ENCODE results near the gene C6orf136.

Gene C6orf136

GRCh38 chr6:30682143-30683117 lies 35.5 kb downstream of the C6orf136 start:
- H3K9ac ChIP-seq (ENCODE audit: insufficient read length, low read depth) = peak overlapping the region; percentile 70
- no peaks in the 10 kb centered on the region for H3K27me3 ChIP-seq (ENCODE audit: insufficient read depth, insufficient read length)
- no peak overlapping the region for H3K4me3 ChIP-seq (ENCODE audit: insufficient read length, low read depth)
- H3K9me3 ChIP-seq (ENCODE audit: insufficient read depth, low read length) = no peaks in the 10 kb centered on the region
- TF ChIP-seq SUZ12 (IDR thresholded peaks at IDR 0.05; ENCODE audit: extremely low read depth, insufficient read depth, insufficient read length) (no peak), ZNF274 (IDR thresholded peaks at IDR 0.05; ENCODE audit: low read depth, low read length) (no peak), YY1 (IDR thresholded peaks at IDR 0.05; ENCODE audit: insufficient read depth, insufficient read length) (no peak)
- DNase-seq (ENCODE audit: low read depth, low spot score) = no peak
- H3K4me1 ChIP-seq (ENCODE audit: insufficient read depth, insufficient read length) = peaks cover 12% of the 10 kb centered on the region
- peaks cover 40% of the 10 kb centered on the region for H3K36me3 ChIP-seq (ENCODE audit: insufficient read depth, insufficient read length, low read length)

- Histone ChIP-seq H3K9me3 (ENCODE audit: insufficient read depth, low read length) (no peaks in the 10 kb centered on the region), H3K4me3 (ENCODE audit: insufficient read length, low read depth) (peak overlapping the region; percentile 24), H3K27me3 (ENCODE audit: insufficient read depth, insufficient read length) (no peaks in the 10 kb centered on the region), H3K9ac (ENCODE audit: insufficient read length, low read depth) (peak overlapping the region; percentile 70), H3K4me1 (ENCODE audit: insufficient read depth, insufficient read length) (peaks cover 14% of the 10 kb centered on the region), H3K36me3 (ENCODE audit: insufficient read depth, insufficient read length, low read length) (peaks cover 33% of the 10 kb centered on the region)
- no peak for DNase-seq (ENCODE audit: low read depth, low spot score)
- TF ChIP-seq YY1 (IDR thresholded peaks at IDR 0.05; ENCODE audit: insufficient read depth, insufficient read length) (no peak), ZNF274 (IDR thresholded peaks at IDR 0.05; ENCODE audit: low read depth, low read length) (no peak), SUZ12 (IDR thresholded peaks at IDR 0.05; ENCODE audit: extremely low read depth, insufficient read depth, insufficient read length) (no peak)
These were observed 36.4 kb downstream of the C6orf136 start for GRCh38 chr6:30683183-30683979.

- no peaks in the 10 kb centered on the region for H3K27me3 ChIP-seq (ENCODE audit: insufficient read depth, insufficient read length)
- no peak for DNase-seq (ENCODE audit: low read depth, low spot score)
- peak overlapping the region; percentile 11 for H3K4me3 ChIP-seq (ENCODE audit: insufficient read length, low read depth)
- peaks cover 14% of the 10 kb centered on the region for H3K4me1 ChIP-seq (ENCODE audit: insufficient read depth, insufficient read length)
- peaks cover 33% of the 10 kb centered on the region for H3K36me3 ChIP-seq (ENCODE audit: insufficient read depth, insufficient read length, low read length)
- H3K9ac ChIP-seq (ENCODE audit: insufficient read length, low read depth) = peak overlapping the region; percentile 29
- TF ChIP-seq ZNF274 (IDR thresholded peaks at IDR 0.05; ENCODE audit: low read depth, low read length) (no peak), YY1 (IDR thresholded peaks at IDR 0.05; ENCODE audit: insufficient read depth, insufficient read length) (no peak), SUZ12 (IDR thresholded peaks at IDR 0.05; ENCODE audit: extremely low read depth, insufficient read depth, insufficient read length) (no peak)
- no peaks in the 10 kb centered on the region for H3K9me3 ChIP-seq (ENCODE audit: insufficient read depth, low read length)
These were observed 37.0 kb downstream of the C6orf136 start for GRCh38 chr6:30683980-30684338.

- no peak for TF ChIP-seq SUZ12 (IDR thresholded peaks at IDR 0.05; ENCODE audit: extremely low read depth, insufficient read depth, insufficient read length)
- no peak for TF ChIP-seq ZNF274 (IDR thresholded peaks at IDR 0.05; ENCODE audit: low read depth, low read length)
- TF ChIP-seq YY1 (IDR thresholded peaks at IDR 0.05; ENCODE audit: insufficient read depth, insufficient read length) = no peak
- Histone ChIP-seq H3K27me3 (ENCODE audit: insufficient read depth, insufficient read length) (no peaks in the 10 kb centered on the region), H3K36me3 (ENCODE audit: insufficient read depth, insufficient read length, low read length) (peaks cover 38% of the 10 kb centered on the region), H3K9ac (ENCODE audit: insufficient read length, low read depth) (peak overlapping the region; percentile 29), H3K4me1 (ENCODE audit: insufficient read depth, insufficient read length) (peaks cover 15% of the 10 kb centered on the region), H3K9me3 (ENCODE audit: insufficient read depth, low read length) (no peaks in the 10 kb centered on the region), H3K4me3 (ENCODE audit: insufficient read length, low read depth) (peak overlapping the region; percentile 11)
- no peak for DNase-seq (ENCODE audit: low read depth, low spot score)
These were observed 37.6 kb downstream of the C6orf136 start for GRCh38 chr6:30684386-30685156.

GRCh38 chr6:30685157-30686008 lies 38.5 kb downstream of the C6orf136 start:
- no peak for DNase-seq (ENCODE audit: low read depth, low spot score)
- no peak for TF ChIP-seq YY1 (IDR thresholded peaks at IDR 0.05; ENCODE audit: insufficient read depth, insufficient read length)
- no peak for TF ChIP-seq SUZ12 (IDR thresholded peaks at IDR 0.05; ENCODE audit: extremely low read depth, insufficient read depth, insufficient read length)
- TF ChIP-seq ZNF274 (IDR thresholded peaks at IDR 0.05; ENCODE audit: low read depth, low read length) = no peak
- H3K36me3 ChIP-seq (ENCODE audit: insufficient read depth, insufficient read length, low read length) = peaks cover 36% of the 10 kb centered on the region
- H3K27me3 ChIP-seq (ENCODE audit: insufficient read depth, insufficient read length) = no peaks in the 10 kb centered on the region
- H3K9ac ChIP-seq (ENCODE audit: insufficient read length, low read depth) = peak overlapping the region; percentile 82
- H3K4me3 ChIP-seq (ENCODE audit: insufficient read length, low read depth) = peak overlapping the region; percentile 16
- no peaks in the 10 kb centered on the region for H3K9me3 ChIP-seq (ENCODE audit: insufficient read depth, low read length)
- H3K4me1 ChIP-seq (ENCODE audit: insufficient read depth, insufficient read length) = peaks cover 20% of the 10 kb centered on the region
